Ishikawa (cell line): Measurements from ENCODE around the gene CARD11.

ENCODE experiments used
- CEBPB ChIP-seq: IDR thresholded peaks from 2 replicates; pipeline ENCODE4 v1.6.1; 2012
- CREB1 ChIP-seq: IDR thresholded peaks from 2 replicates; pipeline ENCODE4 v1.6.1; 2012; ENCODE audit warnings: low read depth
- EGR1 ChIP-seq: IDR thresholded peaks from 2 replicates; pipeline ENCODE4 v1.6.1; 2012
- EP300 ChIP-seq: IDR thresholded peaks from 2 replicates; pipeline ENCODE4 v1.6.1; 2012; ENCODE audit warnings: borderline replicate concordance
- FOXM1 ChIP-seq: IDR thresholded peaks from 2 replicates; pipeline ENCODE4 v1.6.1; 2012; ENCODE audit warnings: low read depth, borderline replicate concordance
- MAX ChIP-seq: IDR thresholded peaks from 2 replicates; pipeline ENCODE4 v1.6.1; 2012
- NFIC ChIP-seq: IDR thresholded peaks from 2 replicates; pipeline ENCODE4 v1.6.1; 2012
- RAD21 ChIP-seq: IDR thresholded peaks from 2 replicates; pipeline ENCODE4 v1.6.1; 2012; ENCODE audit warnings: low read depth
- REST ChIP-seq: IDR thresholded peaks from 2 replicates; pipeline ENCODE4 v1.6.1; 2012; ENCODE audit warnings: low read depth, mild to moderate bottlenecking
- TAF1 ChIP-seq: IDR thresholded peaks from 2 replicates; pipeline ENCODE4 v1.6.1; 2012; ENCODE audit warnings: low read depth, mild to moderate bottlenecking
- TCF12 ChIP-seq: IDR thresholded peaks from 2 replicates; pipeline ENCODE4 v1.6.1; 2012; ENCODE audit warnings: low read depth
- TEAD4 ChIP-seq: IDR thresholded peaks from 2 replicates; pipeline ENCODE4 v1.6.1; 2012
- YY1 ChIP-seq: IDR thresholded peaks from 2 replicates; pipeline ENCODE4 v1.6.1; 2012; ENCODE audit warnings: low read depth
- ZBTB7A ChIP-seq: IDR thresholded peaks from 2 replicates; pipeline ENCODE4 v1.6.1; 2012; ENCODE audit warnings: low read depth
- TF ChIP-seq, protein P1 (sequence below): IDR thresholded peaks from 2 replicates; pipeline ENCODE4 v1.6.1; 2012

CARD11 gene

GRCh38 chr7:2897023-2897422, 146.6 kb downstream of the CARD11 start:
- TF ChIP-seq ZBTB7A = no peak
- TF ChIP-seq TAF1 = no peak

DNA sequence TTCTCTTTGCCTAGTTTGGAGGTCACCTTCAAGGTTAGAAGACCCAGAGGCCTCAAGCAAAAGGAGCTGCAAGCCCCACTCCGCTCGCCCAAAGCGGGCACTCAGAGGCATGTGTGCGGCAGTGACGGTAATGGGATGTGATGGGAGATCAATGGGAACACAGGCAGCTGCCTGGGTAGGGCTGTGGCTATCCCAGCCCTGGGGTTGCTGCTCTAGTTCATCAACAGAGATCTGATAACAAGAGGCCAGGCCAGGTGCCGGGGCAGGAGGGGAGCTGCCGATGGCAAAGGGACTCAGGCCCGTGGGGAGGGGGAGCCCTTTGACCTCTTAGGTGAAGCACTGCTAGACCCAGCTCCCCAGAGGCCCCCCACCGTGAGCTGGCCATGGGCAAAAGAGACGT, 147.5 kb downstream of the CARD11 start:
- no peak for TF ChIP-seq RAD21
- no peak for TF ChIP-seq YY1
- no peak for TF ChIP-seq REST
- TF ChIP-seq, protein P1, sequence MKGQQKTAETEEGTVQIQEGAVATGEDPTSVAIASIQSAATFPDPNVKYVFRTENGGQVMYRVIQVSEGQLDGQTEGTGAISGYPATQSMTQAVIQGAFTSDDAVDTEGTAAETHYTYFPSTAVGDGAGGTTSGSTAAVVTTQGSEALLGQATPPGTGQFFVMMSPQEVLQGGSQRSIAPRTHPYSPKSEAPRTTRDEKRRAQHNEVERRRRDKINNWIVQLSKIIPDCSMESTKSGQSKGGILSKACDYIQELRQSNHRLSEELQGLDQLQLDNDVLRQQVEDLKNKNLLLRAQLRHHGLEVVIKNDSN = no peak
- TF ChIP-seq FOXM1 = no peak
- TF ChIP-seq TCF12 = no peak
- no peak for TF ChIP-seq EGR1
- no peak for TF ChIP-seq NFIC
- no peak for TF ChIP-seq EP300
- TF ChIP-seq MAX = no peak
- no peak for TF ChIP-seq CEBPB

- TF ChIP-seq ZBTB7A (no peak), TCF12 (no peak), REST (no peak), MAX (no peak), NFIC (no peak), FOXM1 (no peak), YY1 (no peak), RAD21 (no peak), EGR1 (no peak), CREB1 (no peak), TEAD4 (no peak), TAF1 (no peak)
- TF ChIP-seq, protein P1 = no peak
These were observed 149.3 kb downstream of the CARD11 start for GRCh38 chr7:2894118-2894940.

DNA sequence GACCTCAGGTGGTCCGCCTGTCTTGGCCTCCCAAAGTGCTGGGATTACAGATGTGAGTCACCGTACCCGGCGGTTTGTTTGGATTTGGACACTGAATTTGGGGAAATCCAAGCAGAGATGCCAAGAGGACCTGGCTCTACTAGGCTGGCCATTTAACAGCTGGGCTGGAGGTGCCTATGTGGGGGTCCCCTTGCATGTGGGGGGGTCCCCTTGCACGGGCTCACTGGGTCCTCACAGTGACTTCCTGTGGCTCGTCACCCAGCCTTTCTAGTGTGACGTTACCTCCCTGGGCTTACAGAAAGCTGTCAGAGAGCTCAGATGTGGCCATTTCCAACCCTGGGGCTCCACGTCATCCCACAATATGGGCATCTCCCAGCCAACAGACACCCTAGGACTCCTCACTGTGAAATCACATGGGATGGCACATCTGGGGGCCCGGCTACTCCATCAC, 150.2 kb downstream of the CARD11 start:
- no peak for TF ChIP-seq YY1
- no peak for TF ChIP-seq MAX
- no peak for TF ChIP-seq CEBPB
- TF ChIP-seq, protein P1 = no peak
- TF ChIP-seq TAF1 = no peak

DNA sequence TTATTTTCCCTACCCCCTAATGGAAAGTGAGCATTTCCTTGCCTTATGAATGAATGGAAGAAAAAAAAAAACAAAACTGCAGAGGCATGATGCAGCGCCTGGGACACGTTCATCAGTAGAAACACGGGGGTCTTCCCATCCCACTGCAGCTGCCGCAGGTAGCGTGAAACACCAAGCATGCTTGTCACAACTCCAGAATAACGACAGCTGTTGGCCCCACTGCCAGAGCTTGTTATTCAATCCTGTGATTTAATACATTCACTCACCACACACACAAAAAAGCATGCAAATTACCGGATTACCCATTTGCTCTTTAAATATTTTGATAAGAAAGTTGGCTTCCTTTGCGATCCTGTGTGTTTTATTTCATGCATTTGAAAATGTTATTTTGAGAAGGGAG, 151.1 kb downstream of the CARD11 start:
- TF ChIP-seq FOXM1 = no peak
- no peak for TF ChIP-seq MAX
- TF ChIP-seq REST = no peak
- no peak for TF ChIP-seq NFIC
- TF ChIP-seq TCF12 = no peak
- no peak for TF ChIP-seq EP300
- no peak for TF ChIP-seq CEBPB
- TF ChIP-seq RAD21 = no peak
- no peak for TF ChIP-seq ZBTB7A
- TF ChIP-seq TAF1 = no peak
- TF ChIP-seq, protein P1 = no peak
- TF ChIP-seq YY1 = no peak
- no peak for TF ChIP-seq EGR1
- no peak for TF ChIP-seq TEAD4
- TF ChIP-seq CREB1 = no peak
